ENCODE results near the gene LENG1. TPM values are rescaled to one million over a fixed set of nuclear protein-coding genes. Genes with fewer than 3 reads are reported as not detected.
A peak's percentile ranks its signal among the peaks of the same experiment; 100 is the strongest.

LENG1 gene
- total and polyA plus RNA-seq, 9 of the 15 experiments (the other 6 are each of a cell fraction or from before 2014, with no cell fraction given): 0.30 to 10.5 (median 4.7) TPM

DNA sequence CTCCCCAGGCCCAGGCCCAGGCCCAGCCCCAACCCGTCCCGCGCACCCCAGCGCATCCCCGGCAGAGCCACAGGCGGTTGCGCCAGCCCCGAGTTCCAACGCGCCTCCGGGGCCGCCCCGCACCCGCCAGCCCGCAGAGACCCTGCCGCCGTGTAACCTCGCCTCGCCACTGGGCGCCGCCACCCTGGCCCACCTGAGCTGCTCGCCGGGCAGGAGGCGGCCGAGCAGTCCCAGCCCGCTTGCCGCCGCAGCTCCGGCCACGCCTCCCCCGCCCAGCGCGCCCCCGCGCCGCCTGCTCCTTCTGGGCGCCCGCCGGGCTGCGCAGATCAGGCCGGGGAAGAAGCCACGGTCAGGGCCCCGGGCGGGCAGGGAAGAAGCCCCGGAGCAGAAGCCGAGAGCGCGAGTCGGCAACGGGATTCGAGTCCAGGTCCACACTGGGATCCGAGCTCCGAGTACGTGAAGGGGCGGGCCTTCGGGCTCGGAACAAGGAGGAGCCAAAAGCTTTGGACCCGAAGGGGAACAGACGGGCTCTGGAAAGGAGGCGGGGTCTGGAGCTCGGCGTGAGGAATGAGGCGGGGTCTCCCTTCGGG is 29.7 kb upstream of the LENG1 start, which contains the start of gene MBOAT7 (continued):
- TF ChIP-seq, protein P1, sequence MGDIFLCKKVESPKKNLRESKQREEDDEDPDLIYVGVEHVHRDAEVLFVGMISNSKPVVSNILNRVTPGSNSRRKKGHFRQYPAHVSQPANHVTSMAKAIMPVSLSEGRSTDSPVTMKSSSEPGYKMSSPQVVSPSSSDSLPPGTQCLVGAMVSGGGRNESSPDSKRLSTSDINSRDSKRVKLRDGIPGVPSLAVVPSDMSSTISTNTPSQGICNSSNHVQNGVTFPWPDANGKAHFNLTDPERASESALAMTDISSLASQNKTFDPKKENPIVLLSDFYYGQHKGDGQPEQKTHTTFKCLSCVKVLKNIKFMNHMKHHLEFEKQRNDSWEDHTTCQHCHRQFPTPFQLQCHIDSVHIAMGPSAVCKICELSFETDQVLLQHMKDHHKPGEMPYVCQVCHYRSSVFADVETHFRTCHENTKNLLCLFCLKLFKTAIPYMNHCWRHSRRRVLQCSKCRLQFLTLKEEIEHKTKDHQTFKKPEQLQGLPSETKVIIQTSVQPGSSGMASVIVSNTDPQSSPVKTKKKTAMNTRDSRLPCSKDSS (IDR thresholded peaks at IDR 0.05; ENCODE audit: low read depth, partially characterized antibody): no peak
- TF ChIP-seq ZNF561 (CRISPR knock-in tag; conservative IDR thresholded peaks at IDR 0.05): no peak
- no peak for TF ChIP-seq ZNF507 (tag; conservative IDR thresholded peaks at IDR 0.05)
- TF ChIP-seq MTA3 (IDR thresholded peaks at IDR 0.05; ENCODE audit: borderline replicate concordance): peak; percentile 77
- TF ChIP-seq ZFPM2 (CRISPR knock-in tag; IDR thresholded peaks at IDR 0.05): 0 out of 2 replicates have a peak, but pooled peaks have one; percentile 26
- TF ChIP-seq, protein P2, sequence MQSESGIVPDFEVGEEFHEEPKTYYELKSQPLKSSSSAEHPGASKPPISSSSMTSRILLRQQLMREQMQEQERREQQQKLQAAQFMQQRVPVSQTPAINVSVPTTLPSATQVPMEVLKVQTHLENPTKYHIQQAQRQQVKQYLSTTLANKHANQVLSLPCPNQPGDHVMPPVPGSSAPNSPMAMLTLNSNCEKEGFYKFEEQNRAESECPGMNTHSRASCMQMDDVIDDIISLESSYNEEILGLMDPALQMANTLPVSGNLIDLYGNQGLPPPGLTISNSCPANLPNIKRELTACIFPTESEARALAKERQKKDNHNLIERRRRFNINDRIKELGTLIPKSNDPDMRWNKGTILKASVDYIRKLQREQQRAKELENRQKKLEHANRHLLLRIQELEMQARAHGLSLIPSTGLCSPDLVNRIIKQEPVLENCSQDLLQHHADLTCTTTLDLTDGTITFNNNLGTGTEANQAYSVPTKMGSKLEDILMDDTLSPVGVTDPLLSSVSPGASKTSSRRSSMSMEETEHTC (IDR thresholded peaks at IDR 0.05): no peak
- TF ChIP-seq, protein P3, sequence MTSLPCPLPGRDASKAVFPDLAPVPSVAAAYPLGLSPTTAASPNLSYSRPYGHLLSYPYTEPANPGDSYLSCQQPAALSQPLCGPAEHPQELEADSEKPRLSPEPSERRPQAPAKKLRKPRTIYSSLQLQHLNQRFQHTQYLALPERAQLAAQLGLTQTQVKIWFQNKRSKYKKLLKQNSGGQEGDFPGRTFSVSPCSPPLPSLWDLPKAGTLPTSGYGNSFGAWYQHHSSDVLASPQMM (CRISPR knock-in tag; IDR thresholded peaks at IDR 0.05): no peak
- peak; percentile 93 for TF ChIP-seq KLF13 (tag; IDR thresholded peaks at IDR 0.05; ENCODE audit: borderline replicate concordance, low read depth)
- TF ChIP-seq CEBPG (CRISPR knock-in tag; IDR thresholded peaks at IDR 0.05): 0 out of 2 replicates have a peak, but pooled peaks have one; percentile 23
- TF ChIP-seq CEBPG (tag; conservative IDR thresholded peaks at IDR 0.05 in 1 of 2, IDR thresholded peaks at IDR 0.05 in 1 of 2): no peak
- TF ChIP-seq SOX6 (IDR thresholded peaks at IDR 0.05): 0 out of 2 replicates have a peak, but pooled peaks have one; percentile 18
- TF ChIP-seq NUFIP1 (IDR thresholded peaks at IDR 0.05; ENCODE audit: partially characterized antibody): no peak
- peak; percentile 92 for TF ChIP-seq POLR2G (IDR thresholded peaks at IDR 0.05; ENCODE audit: low read depth, low read length)
- TF ChIP-seq ESRRA (IDR thresholded peaks at IDR 0.05; ENCODE audit: borderline replicate concordance, low read depth): peak; percentile 31; the same call in 1 of the 2 replicates
- TF ChIP-seq, protein P4, sequence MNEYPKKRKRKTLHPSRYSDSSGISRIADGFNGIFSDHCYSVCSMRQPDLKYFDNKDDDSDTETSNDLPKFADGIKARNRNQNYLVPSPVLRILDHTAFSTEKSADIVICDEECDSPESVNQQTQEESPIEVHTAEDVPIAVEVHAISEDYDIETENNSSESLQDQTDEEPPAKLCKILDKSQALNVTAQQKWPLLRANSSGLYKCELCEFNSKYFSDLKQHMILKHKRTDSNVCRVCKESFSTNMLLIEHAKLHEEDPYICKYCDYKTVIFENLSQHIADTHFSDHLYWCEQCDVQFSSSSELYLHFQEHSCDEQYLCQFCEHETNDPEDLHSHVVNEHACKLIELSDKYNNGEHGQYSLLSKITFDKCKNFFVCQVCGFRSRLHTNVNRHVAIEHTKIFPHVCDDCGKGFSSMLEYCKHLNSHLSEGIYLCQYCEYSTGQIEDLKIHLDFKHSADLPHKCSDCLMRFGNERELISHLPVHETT (CRISPR knock-in tag; conservative IDR thresholded peaks at IDR 0.05 in 1 of 2, IDR thresholded peaks at IDR 0.05 in 1 of 2): 0 out of 4 replicates have a peak, but pooled peaks of 1 of the 2 experiments have one; percentile 1
- peak; percentile 65 for TF ChIP-seq TBP (optimal IDR thresholded peaks at IDR 0.05; ENCODE audit: low read depth, low read length)
- 0 out of 4 replicates have a peak, but pooled peaks of 1 of the 2 experiments have one; percentile 50 for TF ChIP-seq TEAD1 (CRISPR knock-in tag; IDR thresholded peaks at IDR 0.05)
- peak; percentile 79; the same call in 1 of the 2 replicates for TF ChIP-seq ZBTB7A (IDR thresholded peaks at IDR 0.05; ENCODE audit: borderline replicate concordance, control insufficient read depth, low read depth, low read length)
- TF ChIP-seq, protein P5, sequence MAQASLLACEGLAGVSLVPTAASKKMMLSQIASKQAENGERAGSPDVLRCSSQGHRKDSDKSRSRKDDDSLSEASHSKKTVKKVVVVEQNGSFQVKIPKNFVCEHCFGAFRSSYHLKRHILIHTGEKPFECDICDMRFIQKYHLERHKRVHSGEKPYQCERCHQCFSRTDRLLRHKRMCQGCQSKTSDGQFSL (CRISPR knock-in tag; IDR thresholded peaks at IDR 0.05): peak; percentile 85; the same call in 1 of the 2 replicates
- TF ChIP-seq, protein P5 (tag; IDR thresholded peaks at IDR 0.05): no peak
- TF ChIP-seq ZBTB1 (CRISPR knock-in tag; IDR thresholded peaks at IDR 0.05; ENCODE audit: borderline replicate concordance, low read depth): no peak

All from K562 (cell line).